HFFc6 (cell line): ENCODE data around the gene CREBBP. TPM values are rescaled to one million over a fixed set of nuclear protein-coding genes. Genes with fewer than 3 reads are reported as not detected.

Experiments
- DNase-seq: peaks from one replicate; pipeline ENCODE4 v3.0.0-alpha.2; 2018
- H3K27ac Mint-ChIP-seq: 2 replicates; pipeline ENCODE4 v1.8.0; 2020; ENCODE audit warnings: mild to moderate bottlenecking, mixed read lengths
- H3K27me3 Mint-ChIP-seq: 2 replicates; pipeline ENCODE4 v1.8.0; 2021; ENCODE audit warnings: mild to moderate bottlenecking, moderate library complexity, mixed read lengths; ENCODE audit not compliant: insufficient read depth
- H3K36me3 Mint-ChIP-seq: 2 replicates; pipeline ENCODE4 v1.8.0; 2021; ENCODE audit warnings: low read depth, mixed read lengths
- H3K4me1 Mint-ChIP-seq: 2 replicates; pipeline ENCODE4 v1.8.0; 2020; ENCODE audit warnings: low read depth, mixed read lengths
- H3K4me3 Mint-ChIP-seq: 2 replicates; pipeline ENCODE4 v1.8.0; 2020; ENCODE audit warnings: mild to moderate bottlenecking, moderate library complexity, mixed read lengths
- H3K9me3 Mint-ChIP-seq: 2 replicates; pipeline ENCODE4 v1.8.0; 2020; ENCODE audit warnings: mild to moderate bottlenecking, mixed read lengths
- CTCF ChIP-seq: fragments of 200-600 bp; sonication (generic); IDR thresholded peaks from 2 replicates; pipeline ENCODE4 v1.5.0; 2021; ENCODE audit warnings: antibody characterized with exemption, mild to moderate bottlenecking
- total RNA-seq, 6 experiments: library from RNA; stranded (reverse); fragmentation: NEBNext Ultra II Directional; extraction: Animal tissue kit (Norgen Biotek cat#: 25700); gene quantifications; 2 replicates in 1 of 6; 3 replicates in 5 of 6; pipeline ENCODE4 v1.2.3, GENCODE V29; 2021

The CREBBP gene
- total RNA-seq, 6 experiments from 2014 or later: 40.2 to 51.4 (median 43.4) TPM

- Mint-ChIP-seq H3K27ac (no peak overlapping the region), H3K27me3 (no peaks in the 10 kb centered on the region), H3K36me3 (peaks cover 22% of the 10 kb centered on the region), H3K9me3 (no peaks in the 10 kb centered on the region), H3K4me3 (no peak overlapping the region), H3K4me1 (peaks cover 15% of the 10 kb centered on the region)
- no peak for DNase-seq
- TF ChIP-seq CTCF: no peak
These were observed 70.3 kb downstream of the CREBBP start for GRCh38 chr16:3810198-3810664.

GRCh38 chr16:3808308-3809063, 72.0 kb downstream of the CREBBP start:
- H3K9me3 Mint-ChIP-seq: no peaks in the 10 kb centered on the region
- no peak for TF ChIP-seq CTCF
- peaks cover 15% of the 10 kb centered on the region for H3K4me1 Mint-ChIP-seq
- H3K4me3 Mint-ChIP-seq: no peak overlapping the region
- H3K27ac Mint-ChIP-seq: no peak overlapping the region
- no peak for DNase-seq
- H3K27me3 Mint-ChIP-seq: no peaks in the 10 kb centered on the region
- H3K36me3 Mint-ChIP-seq: peaks cover 22% of the 10 kb centered on the region

- TF ChIP-seq CTCF: no peak
- H3K4me3 Mint-ChIP-seq: no peak overlapping the region
- H3K27me3 Mint-ChIP-seq: no peaks in the 10 kb centered on the region
- peaks cover 15% of the 10 kb centered on the region for H3K4me1 Mint-ChIP-seq
- peaks cover 26% of the 10 kb centered on the region for H3K36me3 Mint-ChIP-seq
- no peaks in the 10 kb centered on the region for H3K9me3 Mint-ChIP-seq
- H3K27ac Mint-ChIP-seq: no peak overlapping the region
- no peak for DNase-seq
These were observed 72.9 kb downstream of the CREBBP start for GRCh38 chr16:3807425-3808123.

- Mint-ChIP-seq H3K36me3 (peaks cover 21% of the 10 kb centered on the region), H3K9me3 (no peaks in the 10 kb centered on the region), H3K27me3 (no peaks in the 10 kb centered on the region), H3K4me3 (no peak overlapping the region), H3K4me1 (peaks cover 17% of the 10 kb centered on the region), H3K27ac (no peak overlapping the region)
- no peak for DNase-seq
- no peak for TF ChIP-seq CTCF
These were observed 76.0 kb downstream of the CREBBP start for GRCh38 chr16:3804426-3805016.

GRCh38 chr16:3800477-3801270, 79.8 kb downstream of the CREBBP start:
- no peak overlapping the region for H3K27ac Mint-ChIP-seq
- no peak for TF ChIP-seq CTCF

More at GRCh38 chr16:3800477-3801270, 79.8 kb downstream of the CREBBP start:
- Mint-ChIP-seq H3K27me3 (no peaks in the 10 kb centered on the region), H3K9me3 (no peaks in the 10 kb centered on the region), H3K36me3 (peaks cover 5% of the 10 kb centered on the region; the same call in 1 of the 2 replicates), H3K4me3 (no peak overlapping the region), H3K4me1 (peaks cover 41% of the 10 kb centered on the region)
- DNase-seq: no peak
